GM19239 (cell line): ENCODE measurements around the gene PDC.
"Not testable (repeated sequence)": the region's sequence is repeated elsewhere in the genome, so short reads cannot be mapped to it uniquely, and the experiment has no call there.

Experiments
- DNase-seq: peaks from one replicate; pipeline ENCODE4 v3.0.0; 2011; ENCODE audit warnings: low spot score; ENCODE audit not compliant: insufficient read length
- FAIRE-seq: peaks from 2 replicates; lab custom pipeline; 2011; peaks lifted over from hg19 to GRCh38; lab: Jason Lieb, UNC

The PDC gene

DNA sequence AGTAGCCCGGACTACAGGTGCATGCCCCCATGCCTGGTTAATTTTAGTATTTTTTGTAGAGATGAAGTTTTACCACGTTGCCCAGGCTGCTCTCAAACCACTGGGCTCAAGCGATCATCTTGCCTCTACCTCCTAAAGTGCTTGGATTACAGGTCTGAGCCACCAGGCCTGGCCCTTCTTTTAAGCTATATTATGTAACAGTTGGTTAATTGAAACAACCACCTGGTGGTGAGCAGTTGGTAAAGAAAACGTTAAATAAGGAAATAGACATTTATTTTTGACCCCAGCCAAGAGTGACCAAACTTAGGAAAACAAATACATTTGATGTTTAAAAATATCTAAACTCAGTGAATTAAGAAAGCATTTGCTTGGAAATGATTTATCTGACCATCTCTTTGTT is 12.1 kb upstream of the PDC start:
- FAIRE-seq (no peak), DNase-seq (no peak)

GRCh38 chr1:186465946-186466345 is 5.0 kb upstream of the PDC start:
- no peak for DNase-seq
- FAIRE-seq, result no peak

DNA sequence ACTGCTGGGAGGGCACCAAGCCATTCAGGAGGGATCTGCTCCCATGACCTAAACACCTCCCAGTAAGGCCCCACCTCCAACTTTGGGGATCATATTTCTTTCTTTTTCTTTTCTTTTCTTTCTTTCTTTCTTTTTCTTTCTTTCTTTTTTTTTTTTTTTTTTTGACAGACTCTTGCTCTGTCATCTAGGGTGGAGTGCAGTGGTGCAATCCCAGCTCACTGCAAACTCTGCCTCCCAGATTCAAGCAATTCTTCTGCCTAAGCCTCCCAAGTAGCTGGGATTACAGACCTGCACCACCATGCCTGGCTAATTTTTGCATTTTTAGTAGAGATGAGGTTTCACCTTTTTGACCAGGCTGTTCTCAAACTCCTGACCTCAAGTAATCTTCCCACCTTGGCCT is 4.6 kb upstream of the PDC start:
- not testable (repeated sequence) for DNase-seq, FAIRE-seq

GRCh38 chr1:186463926-186464325 is 3.0 kb upstream of the PDC start:
- FAIRE-seq (no peak), DNase-seq (no peak)

- DNase-seq (no peak), FAIRE-seq (no peak)
These were observed 2.6 kb upstream of the PDC start for GRCh38 chr1:186463511-186463910.

DNA sequence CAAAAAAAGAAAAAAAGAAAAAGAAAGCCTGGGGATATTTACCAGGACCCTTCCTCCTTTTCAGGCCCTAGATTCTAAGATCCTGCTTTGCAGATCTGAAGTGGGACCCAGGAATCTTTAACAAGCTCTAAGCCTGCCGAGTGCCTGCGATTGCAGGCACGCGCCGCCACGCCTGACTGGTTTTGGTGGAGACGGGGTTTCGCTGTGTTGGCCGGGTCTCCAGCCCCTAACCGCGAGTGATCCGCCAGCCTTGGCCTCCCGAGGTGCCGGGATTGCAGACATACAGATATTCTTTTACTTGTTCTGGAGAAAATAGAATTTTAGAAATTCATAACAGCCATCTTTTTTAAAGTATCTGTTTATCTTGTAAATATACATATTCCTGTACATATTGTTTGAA is 1.8 kb downstream of the PDC start:
- not testable (repeated sequence) for FAIRE-seq, DNase-seq

GRCh38 chr1:186456729-186457255 is 4.1 kb downstream of the PDC start:
- FAIRE-seq, result no peak
- DNase-seq, result no peak

DNA sequence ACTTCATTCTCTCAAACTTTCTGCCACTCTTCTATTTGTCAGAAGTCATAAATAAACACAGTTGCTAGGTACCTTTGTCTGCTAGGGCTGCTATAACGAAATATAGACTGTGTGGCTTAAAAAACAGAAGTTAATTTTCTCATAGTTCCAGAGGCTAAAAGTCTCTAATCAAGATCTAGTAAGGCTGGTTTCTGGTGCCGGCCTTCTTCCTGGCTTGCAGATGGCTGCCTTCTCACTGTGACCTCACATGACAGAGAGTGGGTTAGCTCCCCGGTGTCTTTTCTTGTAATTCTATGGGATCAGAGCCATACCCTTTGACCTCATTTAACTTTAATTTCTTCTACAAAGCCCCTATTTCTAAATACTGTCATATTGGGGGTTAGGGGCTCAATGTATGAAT is 5.9 kb downstream of the PDC start:
- DNase-seq (no peak), FAIRE-seq (no peak)

GRCh38 chr1:186446152-186446551 is 14.8 kb downstream of the PDC start:
- FAIRE-seq, result no peak

GRCh38 chr1:186443638-186444037 is 17.3 kb downstream of the PDC start:
- DNase-seq (no peak), FAIRE-seq (no peak)

More at GRCh38 chr1:186446152-186446551, 14.8 kb downstream of the PDC start:
- no peak for DNase-seq

- no peak for FAIRE-seq
- DNase-seq, result no peak
These were observed 18.1 kb downstream of the PDC start for GRCh38 chr1:186442651-186443375.

DNA sequence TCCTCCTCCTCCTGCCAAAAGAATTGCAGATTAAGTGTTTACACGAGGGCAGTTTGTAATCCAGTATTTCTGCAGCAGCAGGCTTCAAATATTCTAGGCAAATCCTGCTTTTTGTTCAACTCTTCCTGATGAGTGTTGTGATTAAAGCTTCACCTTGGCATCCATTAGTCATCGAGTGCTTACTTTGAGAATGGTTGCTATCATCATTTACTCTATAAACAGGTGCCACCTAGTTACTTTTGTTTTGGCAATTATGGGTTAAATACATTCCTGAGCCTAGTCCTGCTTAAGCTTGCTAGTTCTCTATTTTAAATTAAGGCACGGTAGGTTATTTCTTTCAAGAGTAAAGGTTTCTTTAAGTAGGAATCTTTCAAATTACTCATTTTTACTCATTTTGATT is 20.3 kb downstream of the PDC start:
- DNase-seq, result no peak
- peak; percentile 14 for FAIRE-seq

- DNase-seq (no peak), FAIRE-seq (no peak)
These were observed 22.3 kb downstream of the PDC start for GRCh38 chr1:186438567-186438966.

- no peak for DNase-seq
These were observed 25.6 kb downstream of the PDC start for GRCh38 chr1:186435336-186435735.

GRCh38 chr1:186429017-186429416 is 31.9 kb downstream of the PDC start:
- no peak for DNase-seq
- no peak for FAIRE-seq

More at GRCh38 chr1:186435336-186435735, 25.6 kb downstream of the PDC start:
- no peak for FAIRE-seq

GRCh38 chr1:186426118-186426517 is 34.8 kb downstream of the PDC start:
- DNase-seq (no peak), FAIRE-seq (no peak)

DNA sequence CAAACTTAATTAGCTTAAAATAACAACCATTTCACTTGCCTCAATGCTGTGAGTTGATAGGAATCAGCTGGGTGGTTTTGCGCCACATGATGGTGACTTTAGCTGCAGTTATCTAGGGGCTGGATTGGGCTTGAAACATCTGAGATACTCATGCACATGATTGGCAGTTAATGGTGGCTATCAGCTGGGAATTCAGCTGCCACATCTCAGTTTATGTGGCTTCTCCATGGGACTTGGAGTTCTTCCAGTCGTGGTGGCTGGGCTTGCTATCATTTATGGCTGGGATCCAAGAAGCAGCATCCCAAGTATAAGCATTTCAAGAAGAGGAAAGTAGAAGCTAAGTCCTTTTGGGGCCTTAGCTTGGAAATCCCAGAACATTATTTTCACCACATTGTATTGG is 36.4 kb downstream of the PDC start:
- FAIRE-seq, result no peak

DNA sequence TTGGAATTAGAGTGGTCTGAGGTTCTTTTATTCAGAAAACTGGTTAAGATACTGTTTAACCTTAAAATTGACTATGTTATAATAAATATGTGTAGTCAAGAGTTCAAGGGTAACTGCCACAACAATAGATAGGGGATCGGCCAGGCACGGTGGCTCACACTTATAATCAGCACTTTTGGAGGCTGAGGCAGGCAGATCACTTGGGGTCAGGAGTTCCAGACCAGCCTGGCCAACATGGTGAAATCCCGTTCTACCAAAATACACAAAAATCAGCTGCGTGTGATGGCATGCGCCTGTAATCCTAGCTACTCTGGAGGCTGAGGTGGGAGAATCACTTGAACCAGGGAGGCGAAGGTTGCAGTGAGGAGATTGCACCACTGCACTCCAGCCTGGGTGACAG is 39.5 kb downstream of the PDC start:
- FAIRE-seq (no peak), DNase-seq (no peak)

More for the DNA sequence above, 36.4 kb downstream of the PDC start:
- DNase-seq, result no peak

GRCh38 chr1:186420923-186421322 is 40.0 kb downstream of the PDC start:
- FAIRE-seq, result no peak

GRCh38 chr1:186420311-186420710 is 40.6 kb downstream of the PDC start:
- DNase-seq, result no peak
- FAIRE-seq, result no peak

More at GRCh38 chr1:186420923-186421322, 40.0 kb downstream of the PDC start:
- no peak for DNase-seq

GRCh38 chr1:186418503-186418902 is 42.4 kb downstream of the PDC start:
- DNase-seq, result no peak
- no peak for FAIRE-seq

- DNase-seq (no peak), FAIRE-seq (no peak)
These were observed 47.6 kb downstream of the PDC start for GRCh38 chr1:186413319-186413718.
